SK-N-MC (cell line): Measurements from ENCODE around the gene PSMB8.

Experiments used
- EZH2 ChIP-seq: fragments of 200-600 bp; sonication (generic); IDR thresholded peaks from one replicate; pipeline ENCODE4 v1.6.1; 2017; ENCODE audit warnings: antibody characterized with exemption
- POLR2AphosphoS5 ChIP-seq: IDR thresholded peaks from 2 replicates; pipeline ENCODE4 v1.6.1; 2012; ENCODE audit warnings: mild to moderate bottlenecking, low read depth, low read length, borderline replicate concordance

DNA sequence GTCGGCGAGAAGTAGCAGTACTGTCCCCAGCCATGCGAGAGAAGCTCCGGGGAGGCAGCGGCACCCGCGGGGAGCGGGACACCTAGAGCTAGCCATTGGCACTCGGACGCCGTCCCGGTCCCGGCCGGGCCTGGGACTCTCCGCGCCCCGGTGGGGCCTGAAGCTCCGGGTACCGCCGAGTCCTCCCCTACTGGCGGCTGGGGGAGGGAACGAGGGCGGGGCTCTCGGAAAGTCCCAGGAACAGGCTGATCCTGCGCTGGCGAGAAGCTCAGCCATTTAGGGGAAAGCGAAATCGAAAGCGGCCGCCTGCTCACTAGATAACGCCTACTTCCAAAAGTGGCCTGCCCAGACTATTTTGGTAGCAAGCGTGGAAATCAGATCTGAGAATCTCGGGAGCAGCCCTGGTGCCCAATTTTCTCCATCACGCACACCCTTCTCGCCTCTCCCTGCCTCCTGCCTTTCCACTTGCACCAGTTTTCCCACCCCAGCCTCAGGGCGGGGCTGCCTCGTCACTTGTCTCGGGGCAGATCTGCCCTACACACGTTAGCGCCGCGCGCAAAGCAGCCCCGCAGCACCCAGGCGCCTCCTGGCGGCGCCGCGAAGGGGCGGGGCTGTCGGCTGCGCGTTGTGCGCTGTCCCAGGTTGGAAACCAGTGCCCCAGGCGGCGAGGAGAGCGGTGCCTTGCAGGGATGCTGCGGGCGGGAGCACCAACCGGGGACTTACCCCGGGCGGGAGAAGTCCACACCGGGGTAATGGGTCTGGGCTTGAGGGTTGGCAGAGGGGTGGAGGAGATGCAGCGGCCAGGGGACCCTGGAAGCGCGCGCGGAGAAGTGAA, 9.9 kb upstream of the PSMB8 start, which contains the start of the genes PSMB9 and TAP1:
- TF ChIP-seq EZH2 (no peak), POLR2AphosphoS5 (no peak)
